Uterus (tissue), 2 donors: ENCODE data around the gene EFEMP2.

Experiments used
- POLR2A ChIP-seq, 2 donors: fragments of 450-650 bp; IDR thresholded peaks; one replicate each; pipeline ENCODE4 v1.6.1; 2016; ENCODE audit warnings: antibody characterized with exemption in 2 of 2, mild to moderate bottlenecking in 1 of 2, moderate library complexity in 1 of 2
- TF ChIP-seq, protein P1 (sequence below), 4 experiments: fragments of 200-600 bp in 2 of 4; fragments of 450-650 bp in 2 of 4; sonication (generic) in 2 of 4; IDR thresholded peaks; one replicate each; pipeline ENCODE4 v1.5.1; 2016 to 2019; ENCODE audit warnings: antibody characterized with exemption in 4 of 4, mild to moderate bottlenecking in 2 of 4, moderate library complexity in 1 of 4

DNA sequence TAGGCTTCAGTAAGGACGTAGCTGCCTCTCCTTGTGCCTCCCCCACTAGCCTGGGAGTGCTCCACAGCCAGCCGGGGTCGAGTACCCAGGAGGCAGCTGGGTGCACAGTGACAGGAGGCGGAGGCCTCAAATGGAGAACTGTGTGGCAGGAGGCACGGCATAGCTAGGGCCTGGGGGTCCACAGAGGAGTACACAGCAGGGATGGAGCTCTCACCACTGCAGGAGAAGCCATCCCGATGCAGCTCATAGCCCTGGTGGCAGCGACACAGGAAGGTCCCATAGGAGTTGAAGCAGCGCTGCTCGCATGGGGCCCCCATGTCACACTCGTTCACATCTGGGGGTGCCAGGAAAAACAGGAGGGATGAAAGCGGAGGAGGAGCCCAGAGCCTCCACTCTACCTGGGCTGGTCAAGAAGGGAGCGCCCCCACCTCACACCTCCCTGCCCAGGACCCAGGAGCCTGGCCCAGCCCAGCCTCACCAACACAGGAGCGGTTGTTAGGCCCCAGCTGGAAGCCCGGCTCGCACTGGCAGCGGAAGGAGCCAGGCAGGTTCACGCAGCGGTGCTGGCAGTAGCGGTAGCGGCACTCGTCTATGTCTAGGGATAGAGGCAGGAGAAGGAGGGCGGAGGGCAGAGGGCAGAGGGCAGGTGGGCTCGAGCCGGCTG lies 2.8 kb downstream of the EFEMP2 start:
- no peak for TF ChIP-seq POLR2A (IDR thresholded peaks at IDR 0.05)
- TF ChIP-seq, protein P1, sequence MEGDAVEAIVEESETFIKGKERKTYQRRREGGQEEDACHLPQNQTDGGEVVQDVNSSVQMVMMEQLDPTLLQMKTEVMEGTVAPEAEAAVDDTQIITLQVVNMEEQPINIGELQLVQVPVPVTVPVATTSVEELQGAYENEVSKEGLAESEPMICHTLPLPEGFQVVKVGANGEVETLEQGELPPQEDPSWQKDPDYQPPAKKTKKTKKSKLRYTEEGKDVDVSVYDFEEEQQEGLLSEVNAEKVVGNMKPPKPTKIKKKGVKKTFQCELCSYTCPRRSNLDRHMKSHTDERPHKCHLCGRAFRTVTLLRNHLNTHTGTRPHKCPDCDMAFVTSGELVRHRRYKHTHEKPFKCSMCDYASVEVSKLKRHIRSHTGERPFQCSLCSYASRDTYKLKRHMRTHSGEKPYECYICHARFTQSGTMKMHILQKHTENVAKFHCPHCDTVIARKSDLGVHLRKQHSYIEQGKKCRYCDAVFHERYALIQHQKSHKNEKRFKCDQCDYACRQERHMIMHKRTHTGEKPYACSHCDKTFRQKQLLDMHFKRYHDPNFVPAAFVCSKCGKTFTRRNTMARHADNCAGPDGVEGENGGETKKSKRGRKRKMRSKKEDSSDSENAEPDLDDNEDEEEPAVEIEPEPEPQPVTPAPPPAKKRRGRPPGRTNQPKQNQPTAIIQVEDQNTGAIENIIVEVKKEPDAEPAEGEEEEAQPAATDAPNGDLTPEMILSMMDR (IDR thresholded peaks at IDR 0.05), result no peak
